HepG2 (cell line): ENCODE results near the gene UBTF. TPM values are rescaled to one million over a fixed set of nuclear protein-coding genes. Genes with fewer than 3 reads are reported as not detected.
A peak's percentile ranks its signal among the peaks of the same experiment; 100 is the strongest.

ENCODE experiments used
- ARID3A ChIP-seq: IDR thresholded peaks from 2 replicates; pipeline ENCODE4 v1.6.1; 2012; ENCODE audit warnings: low read depth, low read length, improper control_type of control experiment
- CBX5 ChIP-seq: sonication (generic); formaldehyde crosslinking; IDR thresholded peaks from 2 replicates; pipeline ENCODE4 v1.4.0; 2020; ENCODE audit warnings: missing genetic modification reagents, borderline replicate concordance
- CEBPB ChIP-seq: IDR thresholded peaks from 2 replicates; pipeline ENCODE4 v1.6.1; 2011; ENCODE audit warnings: low read depth, low read length, improper control_type of control experiment, borderline replicate concordance
- DR1 ChIP-seq: sonication (generic); formaldehyde crosslinking; IDR thresholded peaks from 2 replicates; pipeline ENCODE4 v1.8.0; 2021; ENCODE audit warnings: mild to moderate bottlenecking, missing genetic modification reagents, inconsistent platforms
- FLYWCH1 ChIP-seq: sonication (generic); formaldehyde crosslinking; IDR thresholded peaks from 2 replicates; pipeline ENCODE4 v1.8.1; 2023; ENCODE audit warnings: mild to moderate bottlenecking, missing genetic modification reagents
- GLI4 ChIP-seq: sonication (generic); formaldehyde crosslinking; IDR thresholded peaks from 2 replicates; pipeline ENCODE4 v1.5.1; 2020; ENCODE audit warnings: missing genetic modification reagents, mild to moderate bottlenecking, moderate library complexity, borderline replicate concordance
- HMGXB3 ChIP-seq: sonication (generic); formaldehyde crosslinking; IDR thresholded peaks from 2 replicates; pipeline ENCODE4 v1.4.0; 2020; ENCODE audit warnings: missing genetic modification reagents, borderline replicate concordance
- HNF4A ChIP-seq: sonication (generic); formaldehyde crosslinking; IDR thresholded peaks from 2 replicates; pipeline ENCODE4 v1.4.0; 2020; ENCODE audit warnings: missing genetic modification reagents
- HOXA3 ChIP-seq: sonication (generic); formaldehyde crosslinking; IDR thresholded peaks from 2 replicates; pipeline ENCODE4 v1.5.0; 2020; ENCODE audit warnings: missing genetic modification reagents
- IRF1 ChIP-seq: sonication (generic); formaldehyde crosslinking; IDR thresholded peaks from 2 replicates; pipeline ENCODE4 v1.4.0; 2020; ENCODE audit warnings: low read depth, mild to moderate bottlenecking, missing genetic modification reagents
- ISX ChIP-seq: sonication (generic); formaldehyde crosslinking; conservative IDR thresholded peaks from 2 replicates; pipeline ENCODE4 v1.5.0; 2020; ENCODE audit warnings: missing genetic modification reagents
- ZFP37 ChIP-seq: sonication (generic); formaldehyde crosslinking; IDR thresholded peaks from 2 replicates; pipeline ENCODE4 v1.4.0; 2020; ENCODE audit warnings: missing genetic modification reagents, borderline replicate concordance
- ZMYM3 ChIP-seq: sonication (generic); formaldehyde crosslinking; IDR thresholded peaks from 2 replicates; pipeline ENCODE4 v1.5.1; 2020; ENCODE audit warnings: mild to moderate bottlenecking, missing genetic modification reagents
- ZNF251 ChIP-seq: sonication (generic); formaldehyde crosslinking; IDR thresholded peaks from 2 replicates; pipeline ENCODE4 v1.9.0; 2021; ENCODE audit warnings: mild to moderate bottlenecking, missing genetic modification reagents
- ZNF253 ChIP-seq: sonication (generic); formaldehyde crosslinking; IDR thresholded peaks from 2 replicates; pipeline ENCODE4 v1.8.0; 2022; ENCODE audit warnings: mild to moderate bottlenecking, missing genetic modification reagents, borderline replicate concordance
- ZNF256 ChIP-seq: sonication (generic); formaldehyde crosslinking; conservative IDR thresholded peaks from 2 replicates; pipeline ENCODE4 v1.4.0; 2020; ENCODE audit warnings: missing genetic modification reagents
- ZNF367 ChIP-seq: sonication (generic); formaldehyde crosslinking; IDR thresholded peaks from 2 replicates; pipeline ENCODE4 v1.4.0; 2020; ENCODE audit warnings: missing genetic modification reagents, borderline replicate concordance
- ZNF569 ChIP-seq: sonication (generic); formaldehyde crosslinking; IDR thresholded peaks from 2 replicates; pipeline ENCODE4 v1.5.0; 2020; ENCODE audit warnings: mild to moderate bottlenecking, missing genetic modification reagents, moderate library complexity, borderline replicate concordance
- polyA plus RNA-seq, 8 experiments: library from polyadenylated mRNA; depleted of rRNA in 3 of 8; stranded (reverse) in 7 of 8; unstranded in 1 of 8; fragments of >200 nt; fragmentation: Illumina TruSeq in 4 of 8; extraction: Trizol in 4 of 8; gene quantifications; 2 replicates each; pipeline versions ENCODE4 v1.2.1 to v1.2.3, GENCODE V29; 2011 to 2016; ENCODE audit warnings: low read depth in 4 of 8, missing spikeins in 1 of 8, mixed read lengths in 1 of 8; ENCODE audit not compliant: insufficient read depth in 1 of 8
- total RNA-seq, 5 experiments: library from RNA; depleted of rRNA; stranded (reverse); fragments of >200 nt; fragmentation: Illumina TruSeq; extraction: Trizol; gene quantifications; 2 replicates each; pipeline ENCODE4 v1.2.3, GENCODE V29; 2016; ENCODE audit warnings: low read depth in 1 of 5
- TF ChIP-seq, protein P1 (sequence below): sonication (generic); formaldehyde crosslinking; IDR thresholded peaks from 2 replicates; pipeline ENCODE4 v1.8.0; 2022; ENCODE audit warnings: mild to moderate bottlenecking, missing genetic modification reagents, moderate library complexity
- TF ChIP-seq, protein P2 (sequence below): sonication (generic); formaldehyde crosslinking; IDR thresholded peaks from 2 replicates; pipeline ENCODE4 v1.8.0; 2023; ENCODE audit warnings: mild to moderate bottlenecking, missing genetic modification reagents

UBTF gene
- total and polyA plus RNA-seq, 2 of the 13 experiments (the other 11 are each of a cell fraction or from before 2014, with no cell fraction given): 15.2 to 60.9 TPM

GRCh38 chr17:44203731-44204440 is 15.6 kb downstream of the UBTF start (continued):
- TF ChIP-seq HMGXB3 (CRISPR knock-in tag) (no peak), ZFP37 (no peak), CEBPB (peak; percentile 92), ZNF367 (CRISPR knock-in tag) (no peak), FLYWCH1 (no peak), CBX5 (CRISPR knock-in tag) (no peak), ZNF256 (CRISPR knock-in tag) (no peak), ZNF251 (CRISPR knock-in tag) (no peak), ZNF569 (no peak), IRF1 (CRISPR knock-in tag) (no peak), ISX (CRISPR knock-in tag) (no peak), HNF4A (CRISPR knock-in tag) (no peak), DR1 (CRISPR knock-in tag) (no peak), ARID3A (peak; percentile 63; the same call in 1 of the 2 replicates), ZMYM3 (no peak), GLI4 (CRISPR knock-in tag) (no peak), HOXA3 (CRISPR knock-in tag) (peak; percentile 58; the same call in 1 of the 2 replicates), ZNF253 (CRISPR knock-in tag) (no peak)
- TF ChIP-seq, protein P1, sequence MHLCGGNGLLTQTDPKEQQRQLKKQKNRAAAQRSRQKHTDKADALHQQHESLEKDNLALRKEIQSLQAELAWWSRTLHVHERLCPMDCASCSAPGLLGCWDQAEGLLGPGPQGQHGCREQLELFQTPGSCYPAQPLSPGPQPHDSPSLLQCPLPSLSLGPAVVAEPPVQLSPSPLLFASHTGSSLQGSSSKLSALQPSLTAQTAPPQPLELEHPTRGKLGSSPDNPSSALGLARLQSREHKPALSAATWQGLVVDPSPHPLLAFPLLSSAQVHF: no peak
- TF ChIP-seq, protein P2, sequence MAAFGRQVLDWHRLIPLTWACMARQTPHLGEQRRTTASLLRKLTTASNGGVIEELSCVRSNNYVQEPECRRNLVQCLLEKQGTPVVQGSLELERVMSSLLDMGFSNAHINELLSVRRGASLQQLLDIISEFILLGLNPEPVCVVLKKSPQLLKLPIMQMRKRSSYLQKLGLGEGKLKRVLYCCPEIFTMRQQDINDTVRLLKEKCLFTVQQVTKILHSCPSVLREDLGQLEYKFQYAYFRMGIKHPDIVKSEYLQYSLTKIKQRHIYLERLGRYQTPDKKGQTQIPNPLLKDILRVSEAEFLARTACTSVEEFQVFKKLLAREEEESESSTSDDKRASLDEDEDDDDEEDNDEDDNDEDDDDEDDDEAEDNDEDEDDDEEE (CRISPR knock-in tag): no peak
